ENCODE data around the gene MYLIP.

Gene MYLIP

DNA sequence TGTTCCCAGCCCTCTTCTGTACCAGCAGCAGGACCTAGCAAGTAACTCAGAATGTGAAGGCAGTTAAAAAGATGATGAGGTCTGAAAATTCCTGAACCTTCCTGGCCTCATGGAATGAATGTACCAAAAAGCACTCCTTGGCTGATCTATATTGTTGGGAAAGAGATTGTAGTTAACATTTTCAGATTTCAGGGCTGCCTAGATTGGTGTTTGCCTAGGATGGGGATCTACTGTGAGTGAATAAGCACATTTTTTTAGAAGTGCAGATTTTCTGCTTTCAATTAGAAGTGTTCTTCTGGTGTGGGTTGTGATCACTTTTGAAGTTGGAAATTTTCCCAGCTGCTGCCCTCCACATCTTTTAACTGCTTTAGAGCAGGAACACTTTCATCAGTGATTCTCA is 6.2 kb downstream of the MYLIP start:
- H3K4me3 ChIP-seq (ENCODE audit: low read depth, low read length): no peak overlapping the region
- DNase-seq (ENCODE audit: low read depth, low spot score): peak; percentile 24
- TF ChIP-seq, protein P1, sequence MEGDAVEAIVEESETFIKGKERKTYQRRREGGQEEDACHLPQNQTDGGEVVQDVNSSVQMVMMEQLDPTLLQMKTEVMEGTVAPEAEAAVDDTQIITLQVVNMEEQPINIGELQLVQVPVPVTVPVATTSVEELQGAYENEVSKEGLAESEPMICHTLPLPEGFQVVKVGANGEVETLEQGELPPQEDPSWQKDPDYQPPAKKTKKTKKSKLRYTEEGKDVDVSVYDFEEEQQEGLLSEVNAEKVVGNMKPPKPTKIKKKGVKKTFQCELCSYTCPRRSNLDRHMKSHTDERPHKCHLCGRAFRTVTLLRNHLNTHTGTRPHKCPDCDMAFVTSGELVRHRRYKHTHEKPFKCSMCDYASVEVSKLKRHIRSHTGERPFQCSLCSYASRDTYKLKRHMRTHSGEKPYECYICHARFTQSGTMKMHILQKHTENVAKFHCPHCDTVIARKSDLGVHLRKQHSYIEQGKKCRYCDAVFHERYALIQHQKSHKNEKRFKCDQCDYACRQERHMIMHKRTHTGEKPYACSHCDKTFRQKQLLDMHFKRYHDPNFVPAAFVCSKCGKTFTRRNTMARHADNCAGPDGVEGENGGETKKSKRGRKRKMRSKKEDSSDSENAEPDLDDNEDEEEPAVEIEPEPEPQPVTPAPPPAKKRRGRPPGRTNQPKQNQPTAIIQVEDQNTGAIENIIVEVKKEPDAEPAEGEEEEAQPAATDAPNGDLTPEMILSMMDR (IDR thresholded peaks at IDR 0.05; ENCODE audit: low read depth, low read length): no peak
- in situ Hi-C loops (cut with HindIII; ENCODE audit: low sequenced_read_pairs): no loop called here

- in situ Hi-C loops (cut with HindIII; ENCODE audit: low sequenced_read_pairs): no loop called here
- no peak overlapping the region for H3K4me3 ChIP-seq (ENCODE audit: low read depth, low read length)
- TF ChIP-seq, protein P1 (IDR thresholded peaks at IDR 0.05; ENCODE audit: low read depth, low read length): no peak
- no peak for DNase-seq (ENCODE audit: low read depth, low spot score)
These were observed 7.2 kb downstream of the MYLIP start for GRCh38 chr6:16136091-16136490.

DNA sequence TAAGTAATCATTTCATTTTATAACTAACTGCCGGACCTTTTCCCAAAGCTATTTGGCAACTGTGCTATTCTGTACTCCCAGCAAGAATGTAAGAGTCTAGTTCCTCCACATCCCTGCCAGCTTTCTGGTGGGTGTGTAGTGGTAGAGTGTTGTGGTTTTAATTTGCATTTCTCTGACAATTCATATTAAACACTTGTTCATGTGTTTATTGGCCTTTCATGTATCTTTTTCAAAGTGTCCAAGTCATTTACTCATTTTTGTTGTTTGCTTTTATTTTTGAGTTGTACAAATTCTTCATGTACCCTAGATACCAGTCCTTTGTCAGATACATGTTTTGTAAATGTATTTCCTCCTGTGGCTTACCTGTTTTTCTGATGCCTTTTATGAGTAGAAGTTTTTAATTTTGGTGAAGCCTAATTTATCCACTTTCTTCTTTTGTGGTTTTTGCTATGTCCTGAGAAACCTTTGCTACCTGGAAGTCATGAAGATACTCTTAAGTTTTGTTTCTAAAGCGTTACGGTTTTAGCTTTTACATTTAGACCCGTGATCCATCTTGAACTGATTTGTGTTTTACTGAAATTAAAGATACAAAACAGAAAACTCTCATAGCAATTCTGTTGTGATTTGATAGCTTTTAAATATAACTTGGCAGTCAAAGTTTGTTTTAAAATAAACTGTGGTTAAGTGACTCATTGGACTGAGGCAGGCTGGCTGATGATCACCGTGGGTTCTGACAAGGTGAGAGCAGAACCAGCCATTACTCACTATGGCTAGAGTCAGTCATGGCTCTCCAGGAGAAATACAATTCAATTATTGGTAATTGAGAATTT is 8.0 kb downstream of the MYLIP start:
- in situ Hi-C loops (cut with HindIII; ENCODE audit: low sequenced_read_pairs): no loop called here
- no peak overlapping the region for H3K4me3 ChIP-seq (ENCODE audit: low read depth, low read length)
- DNase-seq (ENCODE audit: low read depth, low spot score): peak; percentile 88
- TF ChIP-seq, protein P1 (IDR thresholded peaks at IDR 0.05; ENCODE audit: low read depth, low read length): no peak

- no peak for DNase-seq (ENCODE audit: low read depth, low spot score)
- no peak overlapping the region for H3K4me3 ChIP-seq (ENCODE audit: low read depth, low read length)
- in situ Hi-C loops (cut with HindIII; ENCODE audit: low sequenced_read_pairs): no loop called here
- TF ChIP-seq, protein P1 (IDR thresholded peaks at IDR 0.05; ENCODE audit: low read depth, low read length): no peak
These were observed 8.5 kb downstream of the MYLIP start for GRCh38 chr6:16137451-16137801.

GRCh38 chr6:16139556-16139955 is 10.7 kb downstream of the MYLIP start:
- DNase-seq (ENCODE audit: low read depth, low spot score): no peak
- no peak overlapping the region for H3K4me3 ChIP-seq (ENCODE audit: low read depth, low read length)
- in situ Hi-C loops (cut with HindIII; ENCODE audit: low sequenced_read_pairs): no loop called here
- TF ChIP-seq, protein P1 (IDR thresholded peaks at IDR 0.05; ENCODE audit: low read depth, low read length): no peak

DNA sequence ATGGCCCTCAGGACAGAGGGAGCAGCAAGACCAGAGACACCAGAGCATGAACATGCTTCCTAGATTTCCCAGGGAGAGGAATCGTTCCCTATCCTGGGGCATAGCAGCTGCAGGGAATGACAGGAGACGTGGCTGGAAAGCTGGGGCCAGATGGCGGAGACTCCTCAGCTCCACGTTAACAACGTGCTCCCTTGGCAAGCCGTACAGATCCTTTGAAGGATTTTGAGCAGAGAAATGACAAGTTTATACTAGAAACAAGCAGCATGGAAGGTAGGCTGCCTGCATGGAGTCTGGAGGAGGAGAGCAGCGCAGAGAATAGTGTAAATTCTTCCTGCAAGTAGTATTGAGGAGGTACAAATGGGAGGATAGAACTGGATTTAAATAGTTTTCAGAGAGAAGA is 11.7 kb downstream of the MYLIP start:
- no peak overlapping the region for H3K4me3 ChIP-seq (ENCODE audit: low read depth, low read length)
- DNase-seq (ENCODE audit: low read depth, low spot score): no peak
- TF ChIP-seq, protein P1 (IDR thresholded peaks at IDR 0.05; ENCODE audit: low read depth, low read length): no peak
- in situ Hi-C loops (cut with HindIII; ENCODE audit: low sequenced_read_pairs): no loop called here

All from astrocyte of the spinal cord (primary cell).